ENCODE data around the gene GIGYF2.

GIGYF2 gene

GRCh38 chr2:232781765-232782164, 84.6 kb downstream of the GIGYF2 start:
- ChIA-PET POLR2A (no interaction called here), CTCF (no interaction called here)
- TF ChIP-seq, protein P1, sequence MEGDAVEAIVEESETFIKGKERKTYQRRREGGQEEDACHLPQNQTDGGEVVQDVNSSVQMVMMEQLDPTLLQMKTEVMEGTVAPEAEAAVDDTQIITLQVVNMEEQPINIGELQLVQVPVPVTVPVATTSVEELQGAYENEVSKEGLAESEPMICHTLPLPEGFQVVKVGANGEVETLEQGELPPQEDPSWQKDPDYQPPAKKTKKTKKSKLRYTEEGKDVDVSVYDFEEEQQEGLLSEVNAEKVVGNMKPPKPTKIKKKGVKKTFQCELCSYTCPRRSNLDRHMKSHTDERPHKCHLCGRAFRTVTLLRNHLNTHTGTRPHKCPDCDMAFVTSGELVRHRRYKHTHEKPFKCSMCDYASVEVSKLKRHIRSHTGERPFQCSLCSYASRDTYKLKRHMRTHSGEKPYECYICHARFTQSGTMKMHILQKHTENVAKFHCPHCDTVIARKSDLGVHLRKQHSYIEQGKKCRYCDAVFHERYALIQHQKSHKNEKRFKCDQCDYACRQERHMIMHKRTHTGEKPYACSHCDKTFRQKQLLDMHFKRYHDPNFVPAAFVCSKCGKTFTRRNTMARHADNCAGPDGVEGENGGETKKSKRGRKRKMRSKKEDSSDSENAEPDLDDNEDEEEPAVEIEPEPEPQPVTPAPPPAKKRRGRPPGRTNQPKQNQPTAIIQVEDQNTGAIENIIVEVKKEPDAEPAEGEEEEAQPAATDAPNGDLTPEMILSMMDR (IDR thresholded peaks at IDR 0.05; ENCODE audit: insufficient read depth, low read length, missing control alignments) = no peak
- H3K4me3 ChIP-seq (ENCODE audit: low read depth, low read length) = no peak overlapping the region
- DNase-seq (ENCODE audit: low read depth, low spot score) = peak; percentile 40

- POLR2A ChIA-PET = no interaction called here
Measured at GRCh38 chr2:232783278-232783677, 86.1 kb downstream of the GIGYF2 start.

DNA sequence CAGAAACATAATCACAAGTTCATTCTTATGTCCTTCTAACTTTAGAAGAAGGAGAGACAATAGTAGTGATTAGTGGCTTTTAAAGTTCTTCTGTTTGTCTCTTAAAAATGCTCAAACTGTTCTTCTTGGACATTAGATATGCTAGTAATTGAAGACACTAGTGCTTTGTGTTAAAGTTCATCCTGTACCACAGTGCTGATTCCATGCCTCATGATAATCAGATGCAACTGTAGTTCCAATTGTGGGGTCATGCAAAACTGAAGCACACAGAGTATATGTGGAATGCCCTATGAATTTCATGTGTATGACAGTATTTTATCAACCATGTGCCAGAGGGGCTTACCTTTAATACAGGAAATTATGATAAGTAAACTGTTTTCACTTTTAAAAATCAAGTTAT, 90.7 kb downstream of the GIGYF2 start:
- ChIA-PET CTCF (interaction anchor here (1.2 kb wide), 1 partner anchor 20 kb away, joined by 4 read pairs; no protein-coding TSS in a partner anchor), POLR2A (no interaction called here)
- TF ChIP-seq, protein P1 (IDR thresholded peaks at IDR 0.05; ENCODE audit: insufficient read depth, low read length, missing control alignments) = no peak
- no peak overlapping the region for H3K4me3 ChIP-seq (ENCODE audit: low read depth, low read length)
- no peak for DNase-seq (ENCODE audit: low read depth, low spot score)

More at GRCh38 chr2:232783278-232783677, 86.1 kb downstream of the GIGYF2 start:
- CTCF ChIA-PET = no interaction called here
- TF ChIP-seq, protein P1 (IDR thresholded peaks at IDR 0.05; ENCODE audit: insufficient read depth, low read length, missing control alignments) = no peak
- no peak overlapping the region for H3K4me3 ChIP-seq (ENCODE audit: low read depth, low read length)
- DNase-seq (ENCODE audit: low read depth, low spot score) = no peak

DNA sequence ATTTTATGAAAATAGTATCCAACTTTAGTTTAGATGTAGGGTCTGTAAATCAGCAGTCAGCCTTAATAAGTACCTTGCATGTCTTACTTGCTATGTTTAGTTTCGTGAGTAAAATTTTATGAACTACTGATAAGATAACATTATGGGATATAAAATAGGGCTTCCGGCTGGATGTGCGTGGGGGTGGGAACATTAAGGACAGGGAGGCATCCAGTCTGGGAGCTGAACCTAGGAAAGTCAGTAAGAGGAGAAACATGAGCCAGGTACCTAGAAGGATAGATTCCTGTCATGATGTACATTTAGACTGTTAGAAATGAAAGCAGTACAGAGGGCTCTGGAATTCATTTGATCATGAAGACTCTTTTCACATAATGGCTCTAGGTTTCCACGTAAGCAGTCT, 92.0 kb downstream of the GIGYF2 start:
- H3K4me3 ChIP-seq (ENCODE audit: low read depth, low read length) = no peak overlapping the region
- POLR2A ChIA-PET = no interaction called here
- TF ChIP-seq, protein P1 (IDR thresholded peaks at IDR 0.05; ENCODE audit: insufficient read depth, low read length, missing control alignments) = no peak
- CTCF ChIA-PET = no interaction called here
- DNase-seq (ENCODE audit: low read depth, low spot score) = no peak

- POLR2A ChIA-PET = no interaction called here
- CTCF ChIA-PET = no interaction called here
Measured at GRCh38 chr2:232791518-232791917, 94.4 kb downstream of the GIGYF2 start.

GRCh38 chr2:232793271-232793670, 96.1 kb downstream of the GIGYF2 start:
- POLR2A ChIA-PET = no interaction called here
- CTCF ChIA-PET = interaction anchor here (0.9 kb wide), 1 partner anchor 16 kb away, joined by 4 read pairs; the partner anchor contains the start of gene KCNJ13
- DNase-seq (ENCODE audit: low read depth, low spot score) = no peak
- TF ChIP-seq, protein P1 (IDR thresholded peaks at IDR 0.05; ENCODE audit: insufficient read depth, low read length, missing control alignments) = no peak
- H3K4me3 ChIP-seq (ENCODE audit: low read depth, low read length) = no peak overlapping the region

More at GRCh38 chr2:232791518-232791917, 94.4 kb downstream of the GIGYF2 start:
- no peak for DNase-seq (ENCODE audit: low read depth, low spot score)
- no peak overlapping the region for H3K4me3 ChIP-seq (ENCODE audit: low read depth, low read length)
- TF ChIP-seq, protein P1 (IDR thresholded peaks at IDR 0.05; ENCODE audit: insufficient read depth, low read length, missing control alignments) = no peak
